HG03103 (cell line): ENCODE measurements around the gene PRDM4.

Source experiments
- ATAC-seq: cut with Tn5 transposase; IDR thresholded peaks from one replicate; pipeline ENCODE4 v1.9.1; 2021; ENCODE audit warnings: low read depth; ENCODE audit not compliant: unreplicated experiment

Gene PRDM4, protein sequence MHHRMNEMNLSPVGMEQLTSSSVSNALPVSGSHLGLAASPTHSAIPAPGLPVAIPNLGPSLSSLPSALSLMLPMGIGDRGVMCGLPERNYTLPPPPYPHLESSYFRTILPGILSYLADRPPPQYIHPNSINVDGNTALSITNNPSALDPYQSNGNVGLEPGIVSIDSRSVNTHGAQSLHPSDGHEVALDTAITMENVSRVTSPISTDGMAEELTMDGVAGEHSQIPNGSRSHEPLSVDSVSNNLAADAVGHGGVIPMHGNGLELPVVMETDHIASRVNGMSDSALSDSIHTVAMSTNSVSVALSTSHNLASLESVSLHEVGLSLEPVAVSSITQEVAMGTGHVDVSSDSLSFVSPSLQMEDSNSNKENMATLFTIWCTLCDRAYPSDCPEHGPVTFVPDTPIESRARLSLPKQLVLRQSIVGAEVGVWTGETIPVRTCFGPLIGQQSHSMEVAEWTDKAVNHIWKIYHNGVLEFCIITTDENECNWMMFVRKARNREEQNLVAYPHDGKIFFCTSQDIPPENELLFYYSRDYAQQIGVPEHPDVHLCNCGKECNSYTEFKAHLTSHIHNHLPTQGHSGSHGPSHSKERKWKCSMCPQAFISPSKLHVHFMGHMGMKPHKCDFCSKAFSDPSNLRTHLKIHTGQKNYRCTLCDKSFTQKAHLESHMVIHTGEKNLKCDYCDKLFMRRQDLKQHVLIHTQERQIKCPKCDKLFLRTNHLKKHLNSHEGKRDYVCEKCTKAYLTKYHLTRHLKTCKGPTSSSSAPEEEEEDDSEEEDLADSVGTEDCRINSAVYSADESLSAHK

DNA sequence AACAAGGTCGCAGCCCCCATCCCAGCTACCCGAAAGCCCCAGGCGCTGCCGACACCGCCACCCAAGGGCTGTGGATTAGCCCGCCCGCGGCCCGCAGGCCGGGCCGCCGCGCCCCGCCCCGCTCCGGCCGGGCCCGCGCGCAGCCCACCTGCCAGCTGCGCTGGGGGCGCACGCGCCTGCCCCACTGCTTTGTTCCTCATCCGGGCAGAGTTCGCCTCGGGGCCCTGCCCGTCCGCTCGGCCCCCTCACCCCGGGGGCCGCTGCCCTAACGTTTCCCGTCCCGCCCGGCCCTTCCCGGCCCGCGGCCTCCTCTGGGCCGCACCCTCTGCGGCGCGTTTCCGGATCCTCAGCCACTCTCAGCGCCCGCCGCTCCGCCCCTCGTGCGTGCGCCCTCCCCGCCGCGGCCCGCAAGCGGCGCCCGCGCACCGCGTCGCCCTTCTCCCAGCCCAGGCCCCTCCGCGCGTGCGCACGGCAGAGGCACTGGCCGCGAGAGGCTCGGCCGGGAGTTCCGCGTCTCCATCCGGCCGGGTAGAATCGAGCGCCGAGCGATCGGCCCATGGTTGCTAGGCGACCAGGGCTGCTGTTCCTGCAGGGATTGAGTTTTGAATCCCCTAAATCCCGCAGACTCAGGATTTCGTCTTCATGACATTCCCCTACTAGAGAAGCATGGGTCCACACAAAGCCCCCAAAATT lies at the start of gene PRDM4:
PRDM4 (minus strand) TSS at position 329 of the 693 bp plus-strand sequence. CDS start 622 bp downstream, outside the sequence.
- peak; percentile 83 for ATAC-seq

DNA sequence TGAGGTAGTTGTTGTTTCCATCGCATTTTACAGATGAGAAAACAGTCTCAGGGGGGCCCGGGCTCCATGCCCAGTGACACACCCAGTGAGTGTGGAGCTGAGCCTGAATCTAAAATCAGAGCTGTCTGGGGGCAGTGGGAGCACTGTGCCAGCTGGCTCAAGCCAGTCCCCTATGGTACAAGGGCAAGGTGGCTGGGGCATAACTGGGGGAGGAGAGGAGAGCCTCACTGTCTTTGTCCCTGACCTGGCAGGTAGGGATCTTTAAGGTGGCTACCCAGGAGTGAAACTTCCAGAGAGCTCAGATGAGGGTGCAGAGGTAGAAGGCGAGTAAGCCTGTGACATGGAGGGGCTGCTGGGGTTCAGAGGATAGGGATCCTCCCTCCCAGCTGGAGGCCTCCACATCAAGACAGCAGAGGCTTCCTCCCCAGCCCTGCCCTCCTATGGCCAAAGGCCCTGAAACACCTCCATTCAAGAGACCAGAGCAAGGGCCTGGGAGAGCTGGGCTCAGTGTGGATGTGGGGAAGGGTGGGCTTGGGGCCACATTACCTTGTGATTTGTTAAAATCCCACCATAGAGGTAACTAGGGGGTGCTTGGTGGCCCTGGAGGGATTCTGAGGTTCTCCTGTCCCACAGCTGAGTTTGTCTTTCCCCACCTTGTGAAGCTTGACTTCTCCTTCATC lies 46.7 kb upstream of the PRDM4 start:
- no peak for ATAC-seq

- no peak for ATAC-seq
Observed at GRCh38 chr12:107805488-107806180, 44.7 kb upstream of the PRDM4 start.

DNA sequence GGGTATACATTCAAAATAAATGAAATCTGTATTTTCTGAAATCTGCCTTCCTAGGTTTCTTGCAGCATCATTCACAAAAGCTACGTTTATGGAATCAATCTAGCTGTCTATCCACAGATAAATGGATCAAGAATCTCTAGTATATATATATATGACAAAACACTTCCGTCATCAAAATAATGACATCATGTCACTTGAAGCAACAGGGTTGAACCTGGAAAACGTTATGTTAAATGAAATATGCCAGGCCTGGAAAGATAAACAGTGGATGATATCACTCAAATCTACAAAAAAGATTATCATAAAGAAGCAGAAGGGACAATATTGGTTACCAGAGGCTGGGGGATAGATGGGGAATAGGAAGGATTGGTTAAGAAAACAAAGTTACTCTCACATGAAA lies 42.2 kb upstream of the PRDM4 start:
- no peak for ATAC-seq

- ATAC-seq, result no peak
Observed at GRCh38 chr12:107801150-107801549, 40.2 kb upstream of the PRDM4 start.

DNA sequence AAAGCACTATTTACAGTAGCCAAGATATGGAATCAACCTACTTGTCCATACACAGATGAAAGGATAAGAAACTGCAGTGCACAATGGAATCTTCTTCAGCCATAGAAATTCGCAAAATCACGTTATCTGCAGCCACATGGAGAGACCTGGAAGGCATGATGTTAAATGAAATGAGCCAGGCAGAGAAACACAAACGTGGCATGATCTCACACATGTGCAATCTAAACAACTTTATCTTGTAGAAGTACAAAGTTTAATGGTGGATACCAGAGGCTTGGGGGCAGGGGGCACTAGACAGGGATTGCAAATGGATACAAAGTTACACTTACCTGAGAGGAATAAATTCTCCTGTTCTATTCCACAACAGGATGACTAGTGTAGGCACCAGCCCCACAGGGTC lies 37.6 kb upstream of the PRDM4 start:
- no peak for ATAC-seq

DNA sequence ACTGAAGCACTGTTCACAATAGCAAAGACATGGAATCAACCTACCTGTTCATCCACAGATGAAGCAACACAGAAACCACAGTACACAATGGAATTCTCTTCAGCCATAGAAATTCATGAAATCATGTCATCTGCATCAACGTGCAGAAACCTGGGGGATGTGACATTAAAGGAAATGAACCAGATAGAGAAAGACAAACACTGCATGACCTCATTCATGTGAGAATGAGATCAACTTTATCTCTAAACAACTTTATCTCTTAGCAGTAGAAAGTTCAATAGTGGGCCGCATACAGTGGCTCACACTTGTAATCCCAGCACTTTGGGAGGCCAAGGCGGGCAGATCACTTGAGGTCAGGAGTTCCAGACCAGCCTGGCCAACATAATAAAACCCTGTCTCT lies 33.5 kb upstream of the PRDM4 start:
- ATAC-seq, result no peak

- no peak for ATAC-seq
Observed at GRCh38 chr12:107791465-107792089, 30.6 kb upstream of the PRDM4 start.

DNA sequence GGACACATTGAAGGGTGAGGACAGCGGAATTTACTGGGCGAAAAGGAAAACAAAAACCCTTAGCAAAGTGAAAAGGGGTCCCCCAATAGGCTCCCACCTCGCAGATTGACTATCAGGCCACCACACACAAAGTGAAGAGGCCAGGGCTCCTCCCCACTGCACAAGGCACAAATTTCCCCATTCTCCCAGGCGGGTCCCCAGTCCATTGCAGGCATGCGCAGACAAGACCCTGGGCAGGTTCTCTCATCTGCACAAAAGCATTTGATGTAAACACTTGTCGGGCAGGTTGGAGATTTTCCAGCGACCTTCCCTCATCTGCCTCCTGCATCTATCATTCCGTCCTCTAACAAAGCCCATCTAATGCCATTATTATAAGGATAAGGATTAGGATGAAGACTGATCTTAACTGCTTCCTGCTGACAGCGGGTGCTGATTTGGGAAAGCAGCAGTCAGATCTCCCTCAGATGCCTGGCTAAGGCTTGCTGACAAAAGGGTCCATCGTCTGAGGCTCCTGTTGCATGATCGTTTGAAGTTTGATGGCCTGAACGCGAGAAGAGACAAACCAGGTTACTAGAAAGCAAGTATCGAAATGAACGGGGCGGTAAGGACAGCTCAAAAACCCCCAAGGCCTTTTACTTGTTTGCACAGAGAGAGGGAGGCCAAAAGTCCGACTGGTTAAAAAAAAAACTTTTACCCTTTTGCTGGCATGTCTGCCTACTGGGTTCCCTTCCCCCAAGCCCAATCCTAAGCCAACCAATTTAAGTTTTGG lies 27.9 kb upstream of the PRDM4 start:
- no peak for ATAC-seq

GRCh38 chr12:107788281-107788680 lies 27.3 kb upstream of the PRDM4 start:
- no peak for ATAC-seq

DNA sequence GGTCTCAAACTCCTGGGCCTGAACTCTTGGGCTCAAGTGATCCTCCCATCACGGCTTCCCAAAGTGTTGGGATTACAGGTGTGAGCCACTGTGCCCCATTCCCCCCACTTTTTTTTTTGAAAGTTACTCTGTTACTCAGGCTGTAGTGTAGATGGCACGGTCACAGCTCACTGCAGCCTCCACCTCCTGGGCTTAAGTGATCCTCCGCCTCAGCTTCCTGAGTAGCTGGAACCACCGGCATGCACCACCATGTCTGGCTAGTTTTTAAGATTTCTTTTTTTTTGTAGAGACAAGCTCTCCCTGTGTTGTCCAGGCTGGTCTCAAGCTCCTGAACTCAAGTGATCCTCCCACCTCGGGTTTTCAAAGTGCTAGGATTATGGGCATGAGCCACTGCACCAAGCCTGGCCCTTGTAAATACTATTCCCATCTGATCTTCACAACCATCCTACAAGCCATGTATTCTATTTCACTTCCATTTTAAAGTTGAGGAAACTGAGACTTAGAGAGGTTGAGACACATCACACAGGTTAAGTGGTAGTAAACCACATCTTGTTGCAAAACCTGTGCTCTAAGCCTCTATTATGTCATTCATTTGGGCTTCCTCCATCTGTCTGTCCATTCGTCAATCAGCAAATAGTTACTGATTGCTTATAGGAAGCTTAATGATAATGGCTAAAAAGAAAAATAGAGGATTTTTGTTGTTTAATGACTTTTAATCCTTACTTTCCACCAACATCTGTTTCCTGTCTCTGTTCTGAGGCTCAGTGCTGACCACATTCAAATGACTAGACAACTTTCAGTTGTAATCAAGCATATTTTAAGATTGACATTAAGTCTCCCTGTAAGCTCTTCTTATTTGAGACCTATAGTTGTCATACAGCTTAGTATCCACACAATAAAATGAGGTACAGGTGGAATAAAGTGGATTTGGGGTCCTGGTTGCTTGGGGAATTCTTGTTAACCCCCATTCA lies 22.8 kb upstream of the PRDM4 start:
- peak; percentile 38 for ATAC-seq

DNA sequence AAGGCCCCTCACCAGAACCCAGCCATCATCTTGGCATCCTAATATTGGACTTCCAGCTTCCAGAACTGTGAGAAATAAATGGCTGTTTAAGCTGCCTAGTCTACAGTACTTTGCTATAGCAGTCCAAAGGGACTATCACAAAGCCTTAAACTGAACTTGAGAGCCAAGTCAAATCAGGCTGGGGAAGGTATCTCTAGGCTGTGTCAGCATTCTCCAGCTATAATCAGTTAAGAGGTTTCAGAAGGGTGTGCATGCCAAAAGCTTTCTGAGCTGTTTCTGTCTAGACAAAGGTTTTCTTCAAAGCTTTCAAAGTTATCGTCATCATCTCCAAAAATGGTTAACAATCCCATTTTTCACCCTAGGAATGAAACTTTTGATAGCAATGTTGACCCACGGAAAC lies 21.1 kb upstream of the PRDM4 start:
- ATAC-seq, result no peak

DNA sequence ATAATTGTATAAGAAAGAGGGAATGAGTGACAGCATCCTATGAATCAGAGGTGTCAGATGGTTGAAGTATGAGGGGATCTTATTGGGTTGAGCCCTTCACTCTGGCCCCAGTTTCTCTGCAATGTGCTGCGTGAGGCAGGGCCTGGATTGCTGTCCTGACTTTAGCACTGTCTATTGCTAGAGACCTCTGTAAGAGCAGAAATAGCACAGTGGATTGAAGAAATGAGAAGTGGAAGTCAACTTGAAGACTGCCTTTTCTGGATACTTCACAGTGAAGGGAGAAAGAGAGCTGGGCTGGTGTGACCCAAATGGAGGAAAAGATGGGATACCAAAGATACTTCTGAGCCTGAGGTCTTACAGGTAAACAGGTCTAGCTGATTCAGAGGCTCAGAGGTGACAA lies 19.4 kb upstream of the PRDM4 start:
- ATAC-seq, result no peak

DNA sequence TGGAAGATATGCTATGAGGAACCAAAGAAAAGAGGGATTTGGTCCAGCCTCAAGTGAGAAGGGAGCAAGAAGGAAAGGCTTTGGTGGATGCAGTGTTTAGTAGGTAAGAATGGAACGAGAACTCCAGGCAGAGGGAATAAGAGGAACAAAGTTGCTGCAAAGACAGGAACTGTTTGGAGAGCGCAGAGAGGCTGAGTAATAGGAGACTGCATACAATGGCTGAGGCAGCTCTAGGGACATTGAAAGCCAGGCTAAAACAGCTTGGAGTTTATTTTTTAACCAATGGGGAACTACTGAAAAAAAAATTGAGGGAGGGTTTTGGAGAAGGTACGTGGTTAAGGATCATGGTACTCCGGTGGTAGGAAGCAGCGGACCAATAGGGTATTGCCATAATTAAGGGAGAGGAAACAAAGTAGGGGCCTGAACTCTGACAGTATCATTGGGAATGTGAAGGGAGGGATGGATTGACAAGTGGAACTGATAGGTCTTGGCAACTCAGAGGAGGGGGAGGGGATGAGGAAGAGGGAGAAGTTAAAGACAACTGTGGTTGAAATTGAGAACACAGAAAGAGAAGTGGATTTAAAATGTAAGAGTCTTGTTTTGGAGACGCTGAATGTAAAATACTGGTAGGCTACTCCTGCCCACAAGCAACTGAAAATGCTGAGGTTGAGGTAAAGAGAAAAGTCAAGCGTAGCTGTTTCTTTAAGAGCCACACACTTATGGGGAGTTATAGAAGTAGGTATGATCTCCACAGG lies 18.3 kb upstream of the PRDM4 start:
- ATAC-seq, result peak; percentile 74

DNA sequence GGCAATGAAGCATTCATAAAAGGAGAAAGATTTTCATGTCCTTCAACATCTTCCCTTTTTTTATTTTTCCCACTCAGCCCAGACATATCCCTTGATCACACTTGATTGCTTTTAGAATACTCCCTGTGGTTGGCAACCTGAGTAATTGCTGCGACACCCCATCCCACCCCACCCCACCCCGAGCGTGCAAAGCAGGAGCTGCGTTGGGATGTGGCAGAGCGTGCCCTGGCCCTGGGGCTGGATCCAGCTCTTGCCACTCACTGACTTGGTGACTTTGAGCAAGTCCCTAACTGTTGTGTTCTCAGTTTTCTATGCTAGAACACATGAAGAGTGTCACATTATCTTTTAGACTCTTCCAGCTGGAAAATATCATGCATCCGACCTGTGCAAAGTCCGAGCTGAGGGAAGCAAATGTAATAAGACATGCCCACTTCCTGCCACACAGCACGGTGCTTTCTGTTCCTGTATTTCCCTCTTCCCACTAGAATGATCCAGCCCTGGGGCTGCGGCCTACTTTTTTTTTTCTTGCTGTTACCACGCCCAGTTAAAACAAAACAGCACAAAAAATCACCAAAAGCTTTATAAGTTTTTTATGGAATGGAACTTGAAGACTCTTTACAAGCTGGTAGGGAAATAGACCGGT lies 17.6 kb upstream of the PRDM4 start:
- ATAC-seq, result no peak

DNA sequence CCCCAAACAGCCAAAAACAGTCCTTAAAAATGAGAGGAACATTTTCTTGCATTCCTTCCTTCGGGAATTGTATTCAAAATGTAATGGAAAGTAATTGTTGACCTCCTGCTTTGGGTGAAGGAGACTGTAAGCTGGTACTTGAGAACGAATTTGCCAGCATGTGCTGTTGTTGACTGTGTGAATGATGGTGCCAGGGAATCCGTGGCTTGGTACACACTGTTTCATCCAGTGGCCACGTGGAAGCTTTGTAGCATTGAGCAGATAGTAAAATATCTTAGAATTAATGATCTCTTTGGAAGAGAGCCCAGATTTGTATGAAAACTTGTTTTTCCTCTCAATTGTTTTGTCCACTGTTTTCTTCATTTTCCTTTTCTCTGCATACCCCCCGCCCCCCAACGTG lies 15.2 kb upstream of the PRDM4 start:
- no peak for ATAC-seq
